ENCODE results near the gene MAT2A. TPM values are rescaled to one million over a fixed set of nuclear protein-coding genes. Genes with fewer than 3 reads are reported as not detected.

Gene MAT2A
- total and polyA plus RNA-seq, 2 donors (not counting 1 experiment from before 2014, with no cell fraction given): 133 to 177 TPM

DNA sequence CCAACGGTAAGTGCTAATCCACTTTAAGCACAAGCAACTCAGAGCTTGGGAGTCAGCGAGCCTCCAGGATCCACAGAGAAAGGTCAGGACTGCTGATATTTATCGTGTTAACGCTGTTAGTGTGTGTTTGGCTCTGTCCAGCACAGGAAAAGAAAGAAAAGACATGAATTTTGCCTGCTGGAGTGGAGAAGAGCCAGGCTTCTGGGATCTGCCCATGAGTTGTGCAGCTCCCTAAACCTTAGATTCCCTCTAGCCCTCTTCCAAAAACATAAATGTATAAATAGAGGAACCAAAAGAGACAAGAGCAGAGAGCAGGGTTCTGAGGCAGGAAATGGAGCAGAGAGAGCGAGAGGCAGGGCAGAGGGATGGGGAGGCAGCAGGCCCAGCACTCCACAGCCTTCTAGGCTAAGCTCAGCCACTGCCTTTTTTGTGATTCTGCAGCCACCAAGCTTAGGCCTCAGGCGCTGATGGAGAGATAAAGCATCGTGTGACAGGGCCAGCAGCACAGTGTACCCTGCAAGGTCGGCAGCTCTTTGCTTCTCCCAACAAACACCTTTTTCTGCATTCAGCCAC lies 14.5 kb upstream of the MAT2A start:
- Mint-ChIP-seq H3K9me3 (ENCODE audit: insufficient read depth) (no peaks in the 10 kb centered on the region), H3K27ac (no peak overlapping the region), H3K4me3 (no peak overlapping the region), H3K27me3 (peaks cover 17% of the 10 kb centered on the region), H3K4me1 (peaks cover 1% of the 10 kb centered on the region)
- no peak overlapping the region for H3K27ac ChIP-seq (ENCODE audit: low read length in 2 of 2)
- intact Hi-C loops (cut with micrococcal nuclease): no loop called here
- TF ChIP-seq EZH2 (IDR thresholded peaks at IDR 0.05; ENCODE audit: borderline replicate concordance, insufficient read depth, low read depth, low read length, poor library complexity, severe bottlenecking): no peak
- TF ChIP-seq, protein P1, sequence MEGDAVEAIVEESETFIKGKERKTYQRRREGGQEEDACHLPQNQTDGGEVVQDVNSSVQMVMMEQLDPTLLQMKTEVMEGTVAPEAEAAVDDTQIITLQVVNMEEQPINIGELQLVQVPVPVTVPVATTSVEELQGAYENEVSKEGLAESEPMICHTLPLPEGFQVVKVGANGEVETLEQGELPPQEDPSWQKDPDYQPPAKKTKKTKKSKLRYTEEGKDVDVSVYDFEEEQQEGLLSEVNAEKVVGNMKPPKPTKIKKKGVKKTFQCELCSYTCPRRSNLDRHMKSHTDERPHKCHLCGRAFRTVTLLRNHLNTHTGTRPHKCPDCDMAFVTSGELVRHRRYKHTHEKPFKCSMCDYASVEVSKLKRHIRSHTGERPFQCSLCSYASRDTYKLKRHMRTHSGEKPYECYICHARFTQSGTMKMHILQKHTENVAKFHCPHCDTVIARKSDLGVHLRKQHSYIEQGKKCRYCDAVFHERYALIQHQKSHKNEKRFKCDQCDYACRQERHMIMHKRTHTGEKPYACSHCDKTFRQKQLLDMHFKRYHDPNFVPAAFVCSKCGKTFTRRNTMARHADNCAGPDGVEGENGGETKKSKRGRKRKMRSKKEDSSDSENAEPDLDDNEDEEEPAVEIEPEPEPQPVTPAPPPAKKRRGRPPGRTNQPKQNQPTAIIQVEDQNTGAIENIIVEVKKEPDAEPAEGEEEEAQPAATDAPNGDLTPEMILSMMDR (IDR thresholded peaks at IDR 0.05): no peak
- no peak overlapping the region for H3K9ac ChIP-seq (ENCODE audit: low read length)
- WGBS (ENCODE audit: insufficient coverage): 29% methylated on average over 3 of the region's 8 CpGs
- H3K9me3 ChIP-seq (ENCODE audit: control extremely low read depth in 1 of 3, control insufficient read depth in 2 of 3, insufficient read depth in 1 of 3, low read length in 2 of 3): no peaks in the 10 kb centered on the region
- CTCF ChIA-PET: no interaction called here
- H3K4me2 ChIP-seq (replicated peaks; ENCODE audit: low read depth, low read length, poor library complexity, severe bottlenecking): no peak overlapping the region
- POLR2A ChIA-PET: no interaction called here
- H3K36me3 ChIP-seq (replicated peaks in 1 of 2; ENCODE audit: control extremely low read depth in 1 of 2, control insufficient read depth in 1 of 2, extremely low read depth in 1 of 2, insufficient read depth in 2 of 2, low read length in 1 of 2): no peaks in the 10 kb centered on the region
- no peak overlapping the region for H3K4me3 ChIP-seq (ENCODE audit: control extremely low read depth in 1 of 5, extremely low read depth in 1 of 5, insufficient read depth in 1 of 5, low read depth in 2 of 5, low read length in 4 of 5)
- DNase-seq (no peak), ATAC-seq (ENCODE audit: low read depth) (no peak)
- peaks cover 3 to 7% of the 10 kb centered on the region in 2 donors for H3K4me1 ChIP-seq (ENCODE audit: control insufficient read depth in 2 of 2, insufficient read depth in 2 of 2, low read length in 2 of 2)
- H3K27me3 ChIP-seq (replicated peaks in 1 of 4; ENCODE audit: control extremely low read depth in 1 of 4, control insufficient read depth in 3 of 4, insufficient read depth in 4 of 4, low read length in 3 of 4): peaks cover 0 to 3% (median 0%) of the 10 kb centered on the region in 4 experiments
- no peaks in the 10 kb centered on the region for H4K20me1 ChIP-seq (ENCODE audit: control insufficient read depth, insufficient read depth, low read length, poor library complexity, severe bottlenecking)
- no peaks in the 10 kb centered on the region for H3K79me2 ChIP-seq (ENCODE audit: control insufficient read depth, insufficient read depth, low read length)
- H2AFZ ChIP-seq (ENCODE audit: insufficient read depth, low read depth, low read length, poor library complexity, severe bottlenecking): peak overlapping the region; percentile 17

DNA sequence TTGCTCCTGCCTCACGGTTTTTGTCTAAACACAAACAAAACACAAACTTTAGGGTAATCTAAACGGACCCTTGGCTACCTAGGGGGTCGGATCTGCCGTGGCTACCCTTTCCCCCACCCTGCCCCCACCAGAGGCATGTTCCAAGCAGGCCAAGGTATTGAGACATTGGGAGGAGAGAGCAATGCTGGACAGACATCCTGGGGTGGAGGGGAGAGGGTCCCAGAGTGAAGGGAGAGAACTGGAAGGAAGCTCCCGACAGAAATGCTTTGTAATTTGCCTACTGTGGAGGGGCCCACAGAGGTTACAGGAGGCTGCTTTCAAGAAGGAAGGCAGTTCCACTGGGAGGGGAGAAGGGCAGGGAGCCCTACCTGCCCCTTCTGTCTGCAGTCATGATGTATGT lies 13.9 kb upstream of the MAT2A start:
- Histone ChIP-seq H3K9me3 (ENCODE audit: control extremely low read depth in 1 of 3, control insufficient read depth in 2 of 3, insufficient read depth in 1 of 3, low read length in 2 of 3) (no peaks in the 10 kb centered on the region), H3K9ac (ENCODE audit: low read length) (no peak overlapping the region), H3K4me1 (ENCODE audit: control insufficient read depth in 2 of 2, insufficient read depth in 2 of 2, low read length in 2 of 2) (peaks cover 3 to 7% of the 10 kb centered on the region in 2 donors), H3K36me3 (replicated peaks in 1 of 2; ENCODE audit: control extremely low read depth in 1 of 2, control insufficient read depth in 1 of 2, extremely low read depth in 1 of 2, insufficient read depth in 2 of 2, low read length in 1 of 2) (no peaks in the 10 kb centered on the region), H3K4me2 (replicated peaks; ENCODE audit: low read depth, low read length, poor library complexity, severe bottlenecking) (no peak overlapping the region), H4K20me1 (ENCODE audit: control insufficient read depth, insufficient read depth, low read length, poor library complexity, severe bottlenecking) (no peaks in the 10 kb centered on the region), H3K4me3 (ENCODE audit: control extremely low read depth in 1 of 5, extremely low read depth in 1 of 5, insufficient read depth in 1 of 5, low read depth in 2 of 5, low read length in 4 of 5) (no peak overlapping the region), H3K27ac (ENCODE audit: low read length in 2 of 2) (no peak overlapping the region), H3K79me2 (ENCODE audit: control insufficient read depth, insufficient read depth, low read length) (no peaks in the 10 kb centered on the region), H3K27me3 (replicated peaks in 1 of 4; ENCODE audit: control extremely low read depth in 1 of 4, control insufficient read depth in 3 of 4, insufficient read depth in 4 of 4, low read length in 3 of 4) (peaks cover 0 to 3% (median 0%) of the 10 kb centered on the region in 4 experiments), H2AFZ (ENCODE audit: insufficient read depth, low read depth, low read length, poor library complexity, severe bottlenecking) (no peak overlapping the region)
- ATAC-seq (ENCODE audit: low read depth) (no peak), DNase-seq (no peak)
- no peak overlapping the region for H3K4me3 Mint-ChIP-seq
- no peak overlapping the region for H3K27ac Mint-ChIP-seq
- H3K9me3 Mint-ChIP-seq (ENCODE audit: insufficient read depth): no peaks in the 10 kb centered on the region
- WGBS (ENCODE audit: insufficient coverage): 36% methylated on average over 1 of the region's 5 CpGs
- intact Hi-C loops (cut with micrococcal nuclease): no loop called here
- H3K27me3 Mint-ChIP-seq: peaks cover 20% of the 10 kb centered on the region
- TF ChIP-seq EZH2 (IDR thresholded peaks at IDR 0.05; ENCODE audit: borderline replicate concordance, insufficient read depth, low read depth, low read length, poor library complexity, severe bottlenecking): no peak
- TF ChIP-seq, protein P1 (IDR thresholded peaks at IDR 0.05): no peak
- peaks cover 1% of the 10 kb centered on the region for H3K4me1 Mint-ChIP-seq
- CTCF ChIA-PET: no interaction called here
- POLR2A ChIA-PET: no interaction called here

Measured in B cell (primary cell).